ENCODE data around the gene NABP1.

The NABP1 gene

DNA sequence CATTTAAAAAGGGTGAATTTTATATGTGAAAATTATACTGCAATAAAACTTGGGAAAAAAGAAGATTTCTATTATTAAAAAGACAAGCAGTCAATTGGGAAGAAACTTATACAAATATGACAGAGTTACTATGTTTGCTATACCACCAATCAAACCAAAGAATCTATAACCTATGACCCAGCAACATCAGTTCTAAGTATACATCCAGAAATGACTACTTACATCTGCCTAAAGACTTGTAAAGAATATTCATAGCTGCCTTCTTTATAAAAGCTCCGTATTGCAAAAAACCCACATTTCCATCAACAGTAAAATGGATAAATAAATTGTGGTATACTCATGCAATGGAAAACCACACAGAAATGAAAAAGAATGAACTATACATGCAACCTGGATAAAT is 32.9 kb upstream of the NABP1 start:
- no peak overlapping the region for H3K27ac Mint-ChIP-seq

DNA sequence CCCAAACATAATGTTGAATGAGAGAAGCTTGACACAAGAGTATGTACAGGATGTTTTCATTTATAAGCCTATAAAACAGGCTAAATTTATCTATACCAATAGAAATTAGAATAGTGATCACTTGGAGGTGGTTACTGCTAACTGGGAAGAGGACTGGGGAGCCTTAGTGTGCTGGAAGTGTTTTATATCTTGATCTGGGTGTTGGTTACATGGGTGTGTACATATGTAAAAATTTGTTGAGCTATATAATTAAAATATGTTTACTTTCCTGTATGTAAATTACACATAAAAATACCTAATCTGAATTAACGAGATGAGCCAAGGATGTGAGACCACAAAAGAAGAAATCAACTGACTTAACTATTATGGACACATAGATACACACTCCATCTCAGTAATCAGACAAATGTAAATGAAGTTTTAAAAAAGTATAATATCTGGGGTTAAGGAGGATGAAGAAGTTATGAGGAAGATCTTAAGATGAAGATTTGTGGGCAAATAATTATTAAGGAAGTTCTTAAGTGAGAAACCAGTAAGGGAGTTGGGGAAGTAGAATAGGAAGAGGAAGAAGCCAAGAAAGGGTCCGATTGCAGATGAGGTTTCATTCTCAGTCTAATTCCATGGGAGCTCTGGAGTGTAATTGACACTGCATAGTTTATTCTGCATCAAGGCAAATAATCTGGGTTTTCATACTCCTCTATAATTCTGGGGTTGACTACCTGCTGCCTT is 32.3 kb upstream of the NABP1 start:
- H3K9me3 Mint-ChIP-seq = no peaks in the 10 kb centered on the region
- peaks cover 5% of the 10 kb centered on the region for H3K27me3 Mint-ChIP-seq (ENCODE audit: low read depth)
- no peak overlapping the region for H3K27ac Mint-ChIP-seq
- TF ChIP-seq, protein P1, sequence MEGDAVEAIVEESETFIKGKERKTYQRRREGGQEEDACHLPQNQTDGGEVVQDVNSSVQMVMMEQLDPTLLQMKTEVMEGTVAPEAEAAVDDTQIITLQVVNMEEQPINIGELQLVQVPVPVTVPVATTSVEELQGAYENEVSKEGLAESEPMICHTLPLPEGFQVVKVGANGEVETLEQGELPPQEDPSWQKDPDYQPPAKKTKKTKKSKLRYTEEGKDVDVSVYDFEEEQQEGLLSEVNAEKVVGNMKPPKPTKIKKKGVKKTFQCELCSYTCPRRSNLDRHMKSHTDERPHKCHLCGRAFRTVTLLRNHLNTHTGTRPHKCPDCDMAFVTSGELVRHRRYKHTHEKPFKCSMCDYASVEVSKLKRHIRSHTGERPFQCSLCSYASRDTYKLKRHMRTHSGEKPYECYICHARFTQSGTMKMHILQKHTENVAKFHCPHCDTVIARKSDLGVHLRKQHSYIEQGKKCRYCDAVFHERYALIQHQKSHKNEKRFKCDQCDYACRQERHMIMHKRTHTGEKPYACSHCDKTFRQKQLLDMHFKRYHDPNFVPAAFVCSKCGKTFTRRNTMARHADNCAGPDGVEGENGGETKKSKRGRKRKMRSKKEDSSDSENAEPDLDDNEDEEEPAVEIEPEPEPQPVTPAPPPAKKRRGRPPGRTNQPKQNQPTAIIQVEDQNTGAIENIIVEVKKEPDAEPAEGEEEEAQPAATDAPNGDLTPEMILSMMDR (IDR thresholded peaks at IDR 0.05; ENCODE audit: unreplicated experiment in 3 of 3) = no peak
- no peak overlapping the region for H3K4me3 Mint-ChIP-seq
- no peaks in the 10 kb centered on the region for H3K4me1 Mint-ChIP-seq
- no peaks in the 10 kb centered on the region for H3K36me3 Mint-ChIP-seq (ENCODE audit: low read depth)

More for the DNA sequence above, 32.9 kb upstream of the NABP1 start:
- H3K27me3 Mint-ChIP-seq (ENCODE audit: low read depth) = peaks cover 5% of the 10 kb centered on the region
- no peaks in the 10 kb centered on the region for H3K9me3 Mint-ChIP-seq
- no peak overlapping the region for H3K4me3 Mint-ChIP-seq
- H3K36me3 Mint-ChIP-seq (ENCODE audit: low read depth) = no peaks in the 10 kb centered on the region
- no peaks in the 10 kb centered on the region for H3K4me1 Mint-ChIP-seq
- TF ChIP-seq, protein P1 (IDR thresholded peaks at IDR 0.05; ENCODE audit: unreplicated experiment in 3 of 3) = no peak

DNA sequence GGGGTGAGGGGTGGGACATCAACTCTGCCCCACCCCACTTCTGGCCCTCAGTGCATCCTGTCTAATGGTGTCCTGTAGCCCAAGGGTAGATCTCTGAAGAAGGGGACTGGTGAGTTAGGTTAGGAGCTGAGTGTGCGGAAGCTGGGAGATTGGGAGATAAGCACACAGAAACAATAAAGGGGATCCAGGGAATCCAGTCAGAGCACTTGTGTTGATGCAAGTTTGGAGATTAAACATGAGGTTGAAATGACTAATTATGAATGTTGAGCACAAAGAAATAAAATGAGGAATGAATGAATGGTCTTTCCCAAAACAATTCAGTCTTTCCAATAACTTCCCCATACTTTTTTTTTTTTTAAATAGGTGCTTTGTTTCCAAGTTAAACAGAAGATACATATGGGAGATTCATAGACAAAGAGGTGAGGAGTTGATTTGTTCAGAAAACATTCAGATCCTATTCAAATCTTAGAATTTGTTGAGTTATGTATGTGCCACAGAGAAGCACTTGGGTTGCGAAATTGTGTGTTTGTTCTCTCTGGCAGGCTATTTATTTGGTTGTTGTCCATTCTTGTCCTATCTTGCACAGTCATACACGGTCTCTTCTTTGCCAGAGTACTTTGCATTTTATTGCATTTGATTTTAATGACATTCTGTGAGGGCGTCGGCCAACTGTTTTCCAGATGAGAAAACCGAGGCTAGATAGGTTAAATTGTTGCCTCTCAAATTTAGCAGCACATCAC is 31.6 kb upstream of the NABP1 start:
- Mint-ChIP-seq H3K9me3 (no peaks in the 10 kb centered on the region), H3K36me3 (ENCODE audit: low read depth) (no peaks in the 10 kb centered on the region), H3K4me1 (no peaks in the 10 kb centered on the region), H3K4me3 (no peak overlapping the region), H3K27ac (no peak overlapping the region), H3K27me3 (ENCODE audit: low read depth) (peaks cover 5% of the 10 kb centered on the region)
- TF ChIP-seq, protein P1 (IDR thresholded peaks at IDR 0.05; ENCODE audit: unreplicated experiment in 3 of 3) = no peak

DNA sequence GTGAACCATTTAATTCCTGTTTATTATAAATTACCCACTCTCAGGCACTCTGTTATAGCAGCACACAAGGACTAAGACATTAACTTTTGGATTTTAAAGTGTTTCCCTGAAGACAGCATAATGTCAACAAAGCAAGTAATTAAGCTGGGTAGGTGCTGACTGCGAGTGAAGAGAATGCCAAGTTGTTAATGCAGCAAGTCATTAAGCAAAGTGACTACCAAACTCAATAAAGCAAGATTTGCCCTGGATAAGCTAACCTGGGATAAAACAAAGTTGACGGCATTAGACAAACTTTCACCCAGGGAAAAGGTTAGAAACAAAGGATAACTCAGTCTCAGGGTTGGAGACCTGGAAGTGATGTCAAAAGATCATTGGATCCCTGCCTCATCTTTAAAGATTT is 28.4 kb upstream of the NABP1 start:
- no peak overlapping the region for H3K27ac Mint-ChIP-seq
- no peaks in the 10 kb centered on the region for H3K36me3 Mint-ChIP-seq (ENCODE audit: low read depth)
- H3K4me1 Mint-ChIP-seq = no peaks in the 10 kb centered on the region
- H3K9me3 Mint-ChIP-seq = no peaks in the 10 kb centered on the region
- TF ChIP-seq, protein P1 (IDR thresholded peaks at IDR 0.05; ENCODE audit: unreplicated experiment in 3 of 3) = no peak
- no peaks in the 10 kb centered on the region for H3K27me3 Mint-ChIP-seq (ENCODE audit: low read depth)
- no peak overlapping the region for H3K4me3 Mint-ChIP-seq

DNA sequence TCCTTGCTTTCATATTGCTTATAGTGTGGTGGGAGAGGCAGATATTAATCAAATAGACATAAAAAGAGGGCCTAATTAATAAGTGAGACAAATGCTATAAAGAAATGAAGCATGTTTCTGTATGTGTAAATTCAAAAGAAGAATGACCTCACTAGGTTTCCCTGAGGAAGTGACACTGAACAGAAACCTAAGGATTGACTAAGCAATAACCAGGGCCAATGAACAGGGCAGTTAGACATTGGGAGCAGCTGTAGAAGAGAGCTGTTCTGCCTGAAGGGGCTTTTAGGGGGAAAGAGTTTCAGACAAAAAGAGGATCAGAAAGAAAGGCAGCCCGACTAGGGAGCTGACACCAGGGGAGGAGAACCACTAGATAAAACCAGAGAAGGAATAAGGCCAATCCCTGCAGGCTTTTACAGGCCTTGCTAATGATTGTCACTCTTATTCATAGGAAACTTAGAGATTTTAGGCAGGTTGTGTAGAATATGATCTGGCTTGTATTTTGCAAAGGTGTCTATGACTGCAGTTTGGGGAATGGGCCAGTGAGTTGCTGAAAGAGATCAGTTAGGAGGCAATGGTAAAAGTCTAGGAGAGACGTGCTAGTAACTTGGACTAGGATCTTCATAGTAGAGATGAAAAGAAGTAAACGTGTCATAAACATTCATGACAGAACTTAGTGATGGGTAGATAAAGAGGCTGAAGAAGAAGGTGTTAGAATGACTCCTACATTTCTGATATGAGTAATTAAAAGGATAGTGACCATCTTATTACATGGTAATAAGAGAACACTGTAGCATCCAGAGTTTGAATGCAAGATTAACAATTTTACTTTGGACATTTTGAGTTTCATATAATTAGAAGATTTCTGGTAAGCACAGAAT is 26.8 kb upstream of the NABP1 start:
- Mint-ChIP-seq H3K27me3 (ENCODE audit: low read depth) (no peaks in the 10 kb centered on the region), H3K27ac (no peak overlapping the region), H3K4me1 (no peaks in the 10 kb centered on the region), H3K4me3 (no peak overlapping the region), H3K36me3 (ENCODE audit: low read depth) (no peaks in the 10 kb centered on the region), H3K9me3 (no peaks in the 10 kb centered on the region)
- TF ChIP-seq, protein P1 (IDR thresholded peaks at IDR 0.05; ENCODE audit: unreplicated experiment in 3 of 3) = no peak
